PFSK-1 (cell line): ENCODE data around the gene PIK3R6.

Experiments used
- FOXP2 ChIP-seq: optimal IDR thresholded peaks from 2 replicates; pipeline ENCODE3; 2011; ENCODE audit warnings: borderline replicate concordance, control low read depth, inconsistent platforms; ENCODE audit not compliant: insufficient read depth; ENCODE audit errors: extremely low read length, extremely low read depth
- POLR2AphosphoS5 ChIP-seq: IDR thresholded peaks from 2 replicates; pipeline ENCODE4 v1.6.1; 2012; ENCODE audit warnings: low read depth, mild to moderate bottlenecking, control low read depth, low read length, moderate library complexity
- SIN3A ChIP-seq: IDR thresholded peaks from 2 replicates; pipeline ENCODE4 v1.6.1; 2012; ENCODE audit warnings: mild to moderate bottlenecking, low read length, moderate library complexity, borderline replicate concordance; ENCODE audit not compliant: insufficient read depth
- TAF1 ChIP-seq: IDR thresholded peaks from 2 replicates; pipeline ENCODE4 v1.6.1; 2012; ENCODE audit warnings: low read length, control low read depth, borderline replicate concordance; ENCODE audit not compliant: insufficient read depth
- TF ChIP-seq, protein P1 (sequence below), 2 experiments: IDR thresholded peaks; 2 replicates each; pipeline versions ENCODE4 v1.6.1 to v1.8.0; 2011 to 2012; ENCODE audit warnings: low read depth in 2 of 2, low read length in 2 of 2, control low read depth in 1 of 2, inconsistent platforms in 1 of 2, mild to moderate bottlenecking in 1 of 2, moderate library complexity in 1 of 2; ENCODE audit not compliant: insufficient read depth in 1 of 2

Gene PIK3R6

DNA sequence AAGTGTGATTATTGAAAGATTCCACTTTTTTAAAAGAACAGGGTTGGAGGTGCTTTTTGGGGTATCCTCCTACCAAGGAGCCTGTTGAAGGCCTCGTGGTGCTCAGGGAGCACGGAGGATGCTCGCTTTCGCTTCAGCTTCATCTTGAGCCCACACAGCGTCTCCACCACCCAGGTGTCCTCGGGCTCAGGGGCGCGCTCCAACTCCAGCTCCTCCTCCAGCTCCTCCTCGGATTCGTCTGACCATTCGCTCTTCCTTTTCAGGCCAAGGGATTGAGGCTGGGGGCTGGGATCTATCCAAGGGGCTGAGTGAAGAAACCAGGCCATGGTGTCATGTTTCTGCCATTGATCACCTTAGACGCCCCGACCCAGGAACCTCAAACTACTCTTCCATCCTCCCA, 110.3 kb downstream of the PIK3R6 start:
- TF ChIP-seq FOXP2 (no peak), TAF1 (no peak), POLR2AphosphoS5 (no peak), SIN3A (no peak)
- TF ChIP-seq, protein P1, sequence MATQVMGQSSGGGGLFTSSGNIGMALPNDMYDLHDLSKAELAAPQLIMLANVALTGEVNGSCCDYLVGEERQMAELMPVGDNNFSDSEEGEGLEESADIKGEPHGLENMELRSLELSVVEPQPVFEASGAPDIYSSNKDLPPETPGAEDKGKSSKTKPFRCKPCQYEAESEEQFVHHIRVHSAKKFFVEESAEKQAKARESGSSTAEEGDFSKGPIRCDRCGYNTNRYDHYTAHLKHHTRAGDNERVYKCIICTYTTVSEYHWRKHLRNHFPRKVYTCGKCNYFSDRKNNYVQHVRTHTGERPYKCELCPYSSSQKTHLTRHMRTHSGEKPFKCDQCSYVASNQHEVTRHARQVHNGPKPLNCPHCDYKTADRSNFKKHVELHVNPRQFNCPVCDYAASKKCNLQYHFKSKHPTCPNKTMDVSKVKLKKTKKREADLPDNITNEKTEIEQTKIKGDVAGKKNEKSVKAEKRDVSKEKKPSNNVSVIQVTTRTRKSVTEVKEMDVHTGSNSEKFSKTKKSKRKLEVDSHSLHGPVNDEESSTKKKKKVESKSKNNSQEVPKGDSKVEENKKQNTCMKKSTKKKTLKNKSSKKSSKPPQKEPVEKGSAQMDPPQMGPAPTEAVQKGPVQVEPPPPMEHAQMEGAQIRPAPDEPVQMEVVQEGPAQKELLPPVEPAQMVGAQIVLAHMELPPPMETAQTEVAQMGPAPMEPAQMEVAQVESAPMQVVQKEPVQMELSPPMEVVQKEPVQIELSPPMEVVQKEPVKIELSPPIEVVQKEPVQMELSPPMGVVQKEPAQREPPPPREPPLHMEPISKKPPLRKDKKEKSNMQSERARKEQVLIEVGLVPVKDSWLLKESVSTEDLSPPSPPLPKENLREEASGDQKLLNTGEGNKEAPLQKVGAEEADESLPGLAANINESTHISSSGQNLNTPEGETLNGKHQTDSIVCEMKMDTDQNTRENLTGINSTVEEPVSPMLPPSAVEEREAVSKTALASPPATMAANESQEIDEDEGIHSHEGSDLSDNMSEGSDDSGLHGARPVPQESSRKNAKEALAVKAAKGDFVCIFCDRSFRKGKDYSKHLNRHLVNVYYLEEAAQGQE (IDR thresholded peaks at IDR 0.05; ENCODE audit: insufficient read depth in 1 of 2, low read depth in 2 of 2, low read length in 2 of 2), result no peak

DNA sequence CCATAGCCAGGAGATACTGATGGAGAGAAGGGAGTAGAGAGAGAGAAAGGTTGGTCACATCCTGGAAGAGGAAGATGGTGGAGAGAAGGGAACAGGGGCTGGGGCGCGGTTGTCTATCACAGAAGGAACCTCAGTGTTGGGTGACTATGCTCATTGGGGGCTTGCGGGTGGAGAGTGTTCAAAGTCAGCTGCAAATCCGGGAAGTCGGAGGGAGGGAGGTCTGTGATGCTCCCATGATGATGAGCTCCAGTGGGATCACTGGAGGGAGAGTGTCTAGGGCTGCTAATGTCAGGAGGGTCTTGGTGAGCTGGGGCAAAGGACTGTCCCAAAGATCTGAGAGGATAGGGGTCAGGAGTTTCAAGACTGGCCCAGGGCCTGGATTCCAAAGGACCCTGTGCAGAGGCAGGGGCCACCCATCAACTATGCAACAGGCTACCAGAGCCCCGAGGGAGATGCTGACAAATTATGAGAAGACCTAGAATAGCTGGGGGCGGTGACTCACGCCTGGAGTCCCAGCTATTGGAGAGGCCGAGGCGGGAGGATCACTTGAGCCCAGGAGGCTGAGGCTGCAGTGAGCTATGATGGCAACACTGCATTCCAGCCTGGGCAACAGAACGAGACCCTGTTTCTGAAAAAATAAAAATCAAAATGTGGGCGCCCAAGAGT, 111.8 kb downstream of the PIK3R6 start:
- TF ChIP-seq, protein P1 (IDR thresholded peaks at IDR 0.05; ENCODE audit: insufficient read depth in 1 of 2, low read depth in 2 of 2, low read length in 2 of 2), result no peak
- TF ChIP-seq FOXP2, result no peak
- no peak for TF ChIP-seq SIN3A
- TF ChIP-seq TAF1, result no peak

DNA sequence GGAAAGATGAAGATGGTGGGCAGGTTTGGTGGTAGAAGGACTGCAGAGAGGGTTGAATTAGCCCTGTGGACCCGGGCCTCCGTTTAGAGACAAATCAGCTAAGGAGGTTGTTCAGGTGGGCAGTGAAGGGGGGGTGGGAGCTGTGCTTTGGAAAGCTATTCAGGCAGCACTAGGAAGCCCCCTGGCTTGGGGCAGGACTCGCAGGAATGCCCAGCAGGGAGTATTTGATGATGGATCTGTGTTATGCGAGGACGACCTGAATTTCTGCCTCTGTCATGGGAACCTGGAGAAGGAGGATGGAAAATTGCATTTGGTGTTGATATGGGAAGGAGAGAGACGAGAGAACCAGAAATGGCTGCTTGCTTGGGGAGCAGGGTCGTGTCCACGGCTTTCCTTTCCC, 112.6 kb downstream of the PIK3R6 start:
- TF ChIP-seq TAF1 (no peak), FOXP2 (no peak), SIN3A (no peak), POLR2AphosphoS5 (no peak)

DNA sequence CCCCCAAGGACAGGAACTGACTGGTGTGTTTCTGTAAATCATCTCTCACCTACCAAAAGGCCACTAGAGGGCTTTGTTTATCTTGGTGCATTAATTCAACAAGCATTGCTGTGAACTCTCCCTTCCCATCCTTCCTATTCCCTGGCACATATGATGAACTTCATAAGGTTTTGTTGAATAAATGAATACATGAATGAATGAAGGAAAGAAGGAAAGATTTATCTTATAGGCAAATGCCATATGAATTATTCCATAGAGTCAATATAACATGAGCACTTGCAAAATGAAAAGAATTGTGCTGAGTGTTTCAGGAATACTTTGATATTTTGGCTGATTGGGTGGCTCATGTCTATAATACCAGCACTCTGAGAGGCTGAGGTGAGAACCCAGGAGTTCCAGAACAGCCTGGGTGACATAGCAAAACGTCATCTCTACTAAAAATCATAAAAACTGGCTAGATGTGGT, 113.5 kb downstream of the PIK3R6 start:
- TF ChIP-seq POLR2AphosphoS5 (no peak), TAF1 (no peak), FOXP2 (no peak), SIN3A (no peak)
- TF ChIP-seq, protein P1 (IDR thresholded peaks at IDR 0.05; ENCODE audit: insufficient read depth in 1 of 2, low read depth in 2 of 2, low read length in 2 of 2), result no peak

DNA sequence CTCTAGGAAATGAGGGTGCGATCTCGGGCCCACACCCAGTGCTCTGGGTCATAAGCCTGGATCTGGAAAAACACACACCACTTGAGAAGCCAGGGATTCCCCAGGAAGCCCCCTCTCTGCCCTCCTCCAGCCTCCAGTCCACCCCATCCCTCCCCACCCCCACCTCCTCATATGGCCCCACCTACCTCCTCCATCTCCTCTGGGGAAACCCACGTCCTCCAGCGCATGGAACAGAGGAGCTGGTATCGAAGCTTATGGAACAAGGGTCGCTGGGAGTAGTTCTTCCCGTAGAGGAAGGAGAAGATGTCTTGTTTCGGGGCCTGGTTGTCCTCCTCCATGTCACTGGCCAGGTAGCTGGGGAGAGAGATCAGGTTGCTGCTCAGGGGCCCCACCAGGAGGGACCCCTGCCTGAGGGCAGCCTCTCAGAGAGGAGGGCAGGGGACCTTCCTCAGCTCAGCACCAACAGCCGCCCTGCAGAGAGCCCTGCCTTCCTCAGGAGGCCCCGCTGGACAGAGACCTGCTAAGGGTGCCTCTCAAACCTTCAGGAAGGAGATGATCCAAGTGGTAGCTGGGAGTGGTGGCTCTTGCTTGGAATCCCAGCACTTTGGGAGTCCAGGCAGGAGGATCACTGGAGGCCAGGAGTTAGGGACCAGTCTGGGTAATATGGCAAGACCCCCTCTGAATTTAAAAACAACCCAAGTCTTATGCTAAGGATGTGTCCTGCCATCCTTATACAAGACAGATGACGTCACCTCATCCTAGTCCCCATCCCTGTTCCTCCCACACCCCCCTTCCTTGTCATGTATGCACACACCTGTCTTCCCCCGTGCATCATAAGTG, 114.1 kb downstream of the PIK3R6 start:
- TF ChIP-seq, protein P1 (IDR thresholded peaks at IDR 0.05; ENCODE audit: insufficient read depth in 1 of 2, low read depth in 2 of 2, low read length in 2 of 2), result peak in 1 of 2 experiments; percentile 40; a peak in 1 of 4 replicates
- TF ChIP-seq POLR2AphosphoS5, result no peak
